ENCODE measurements around the gene ZNF564. TPM values are rescaled to one million over a fixed set of nuclear protein-coding genes. Genes with fewer than 3 reads are reported as not detected.
"Not testable (repeated sequence)": the region's sequence is repeated elsewhere in the genome, so short reads cannot be mapped to it uniquely, and the experiment has no call there.

ZNF564 gene
- total RNA-seq, 4 donors from 2014 or later = 19.4 to 27.3 (median 23.9) TPM

DNA sequence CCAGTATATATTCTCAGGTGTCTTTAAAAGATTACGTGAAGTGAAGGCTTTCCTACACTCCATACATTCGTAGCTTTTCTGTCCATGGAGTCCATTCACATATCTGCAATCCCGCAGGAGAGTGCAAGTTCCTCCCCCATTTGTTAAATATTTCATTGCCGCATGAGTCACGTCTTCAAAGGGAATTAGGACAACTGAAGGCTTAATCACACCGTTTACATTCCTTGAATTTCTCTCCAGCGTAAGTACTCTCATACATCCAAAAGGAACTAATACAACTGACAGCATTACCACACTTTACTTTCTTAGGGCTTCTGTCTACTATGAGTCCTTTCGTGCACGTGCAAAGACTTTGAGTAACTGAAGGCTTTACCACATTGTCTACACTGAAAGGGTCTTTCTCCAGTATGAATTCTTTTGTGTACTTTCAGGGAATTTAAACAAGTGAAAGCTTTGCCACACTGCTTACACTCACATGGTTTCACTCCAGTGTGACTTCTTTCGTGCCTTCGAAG is 29.0 kb upstream of the ZNF564 start:
- H3K36me3 ChIP-seq = peaks cover 20 to 26% of the 10 kb centered on the region in 2 donors
- intact Hi-C loops (cut with DNase I) = no loop called here
- no peak for TF ChIP-seq POLR2A (IDR thresholded peaks at IDR 0.05)
- TF ChIP-seq, protein P1, sequence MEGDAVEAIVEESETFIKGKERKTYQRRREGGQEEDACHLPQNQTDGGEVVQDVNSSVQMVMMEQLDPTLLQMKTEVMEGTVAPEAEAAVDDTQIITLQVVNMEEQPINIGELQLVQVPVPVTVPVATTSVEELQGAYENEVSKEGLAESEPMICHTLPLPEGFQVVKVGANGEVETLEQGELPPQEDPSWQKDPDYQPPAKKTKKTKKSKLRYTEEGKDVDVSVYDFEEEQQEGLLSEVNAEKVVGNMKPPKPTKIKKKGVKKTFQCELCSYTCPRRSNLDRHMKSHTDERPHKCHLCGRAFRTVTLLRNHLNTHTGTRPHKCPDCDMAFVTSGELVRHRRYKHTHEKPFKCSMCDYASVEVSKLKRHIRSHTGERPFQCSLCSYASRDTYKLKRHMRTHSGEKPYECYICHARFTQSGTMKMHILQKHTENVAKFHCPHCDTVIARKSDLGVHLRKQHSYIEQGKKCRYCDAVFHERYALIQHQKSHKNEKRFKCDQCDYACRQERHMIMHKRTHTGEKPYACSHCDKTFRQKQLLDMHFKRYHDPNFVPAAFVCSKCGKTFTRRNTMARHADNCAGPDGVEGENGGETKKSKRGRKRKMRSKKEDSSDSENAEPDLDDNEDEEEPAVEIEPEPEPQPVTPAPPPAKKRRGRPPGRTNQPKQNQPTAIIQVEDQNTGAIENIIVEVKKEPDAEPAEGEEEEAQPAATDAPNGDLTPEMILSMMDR (IDR thresholded peaks at IDR 0.05) = no peak
- H3K27ac ChIP-seq = no peak overlapping the region
- 95 to 98% methylated on average over 11 of the region's 11 CpGs for WGBS, 2 donors
- H3K27me3 ChIP-seq = no peaks in the 10 kb centered on the region
- DNase-seq = no peak
- no peak overlapping the region for H3K4me3 ChIP-seq (replicated peaks in 1 of 3)
- H3K4me1 ChIP-seq = peaks cover 6 to 13% of the 10 kb centered on the region in 2 donors
- no peaks in the 10 kb centered on the region for H3K9me3 ChIP-seq

- 92 to 97% methylated on average over 10 of the region's 10 CpGs for WGBS, 2 donors
- DNase-seq = no peak
- no peak overlapping the region for H3K4me3 ChIP-seq (replicated peaks in 1 of 3)
- no peak overlapping the region for H3K27ac ChIP-seq
- H3K36me3 ChIP-seq = peaks cover 20 to 26% of the 10 kb centered on the region in 2 donors
- H3K27me3 ChIP-seq = no peaks in the 10 kb centered on the region
- TF ChIP-seq, protein P1 (IDR thresholded peaks at IDR 0.05) = no peak
- no peak for TF ChIP-seq POLR2A (IDR thresholded peaks at IDR 0.05)
- no peaks in the 10 kb centered on the region for H3K4me1 ChIP-seq
- H3K9me3 ChIP-seq = no peaks in the 10 kb centered on the region
- intact Hi-C loops (cut with DNase I) = no loop called here
These were observed 27.4 kb upstream of the ZNF564 start for GRCh38 chr19:12578641-12579040.

- Histone ChIP-seq H3K27ac (no peak overlapping the region), H3K4me3 (replicated peaks in 1 of 3) (no peak overlapping the region), H3K36me3 (peaks cover 0 to 5% of the 10 kb centered on the region in 2 donors), H3K27me3 (no peaks in the 10 kb centered on the region), H3K4me1 (no peaks in the 10 kb centered on the region), H3K9me3 (no peaks in the 10 kb centered on the region)
- WGBS, 2 donors = 80 to 82% methylated on average over 7 of the region's 7 CpGs
- DNase-seq = no peak
- intact Hi-C loops (cut with DNase I) = no loop called here
- TF ChIP-seq POLR2A (IDR thresholded peaks at IDR 0.05) = no peak
- TF ChIP-seq, protein P1 (IDR thresholded peaks at IDR 0.05) = no peak
These were observed 22.8 kb upstream of the ZNF564 start for GRCh38 chr19:12574036-12574435.

DNA sequence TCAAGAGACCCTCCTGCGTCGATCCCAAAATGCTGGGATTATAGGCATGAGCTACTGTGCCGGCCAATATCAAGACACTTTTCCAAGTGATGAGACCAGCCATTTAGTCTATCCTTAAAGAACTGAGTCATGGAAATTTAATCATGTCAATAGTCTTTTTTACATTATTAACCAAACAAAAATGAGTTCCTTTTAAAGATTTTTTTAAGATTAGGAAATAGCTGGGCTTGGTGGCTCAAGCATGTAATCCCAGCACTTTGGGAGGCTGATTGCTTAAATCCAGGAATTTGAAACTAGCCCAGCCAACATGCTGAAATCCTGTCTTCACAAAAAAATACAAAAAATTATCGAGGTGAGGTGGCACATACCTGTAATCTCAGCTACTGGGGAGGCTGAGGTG is 16.7 kb upstream of the ZNF564 start:
- H3K27me3 ChIP-seq = no peaks in the 10 kb centered on the region
- no peak overlapping the region for H3K4me3 ChIP-seq (replicated peaks in 1 of 3)
- DNase-seq = no peak
- H3K4me1 ChIP-seq = no peaks in the 10 kb centered on the region
- H3K9me3 ChIP-seq = no peaks in the 10 kb centered on the region
- no peak for TF ChIP-seq POLR2A (IDR thresholded peaks at IDR 0.05)
- TF ChIP-seq, protein P1 (IDR thresholded peaks at IDR 0.05) = no peak
- intact Hi-C loops (cut with DNase I) = loop anchor here (10.0 kb wide), 1 partner anchor 277 kb away; no protein-coding TSS in a partner anchor
- 83 to 87% methylated on average over 4 of the region's 4 CpGs for WGBS, 2 donors
- H3K36me3 ChIP-seq = no peaks in the 10 kb centered on the region
- no peak overlapping the region for H3K27ac ChIP-seq

GRCh38 chr19:12566380-12566779 is 15.1 kb upstream of the ZNF564 start:
- 95 to 97% methylated on average over 5 of the region's 5 CpGs for WGBS, 2 donors
- intact Hi-C loops (cut with DNase I) = loop anchor here (10.0 kb wide), 1 partner anchor 278 kb away; no protein-coding TSS in a partner anchor
- DNase-seq = not testable (repeated sequence)

More at GRCh38 chr19:12566380-12566779, 15.1 kb upstream of the ZNF564 start:
- not testable (repeated sequence) for H3K27ac ChIP-seq; H3K27me3 ChIP-seq; H3K36me3 ChIP-seq; H3K4me3 ChIP-seq (replicated peaks in 1 of 3); H3K4me1 ChIP-seq; H3K9me3 ChIP-seq
